Measurements from ENCODE around the gene SCN8A.

Gene SCN8A

GRCh38 chr12:51666696-51667095 lies 75.7 kb downstream of the SCN8A start:
- no CpG with 5 or more reads among the region's 5 CpGs for WGBS (ENCODE audit: extremely low coverage, insufficient coverage, insufficient read length)

GRCh38 chr12:51667269-51667668 lies 76.2 kb downstream of the SCN8A start:
- WGBS (ENCODE audit: extremely low coverage, insufficient coverage, insufficient read length) = no CpG with 5 or more reads among the region's 2 CpGs
- no peaks in the 10 kb centered on the region for H3K9me3 ChIP-seq (ENCODE audit: insufficient read depth, low read depth, low read length)

More at GRCh38 chr12:51666696-51667095, 75.7 kb downstream of the SCN8A start:
- Histone ChIP-seq H2AK5ac (ENCODE audit: low read length) (no peak overlapping the region), H3K18ac (ENCODE audit: low read length) (no peak overlapping the region), H3K36me3 (ENCODE audit: control insufficient read depth in 1 of 2, insufficient read depth in 2 of 2, low read length in 2 of 2) (no peaks in the 10 kb centered on the region), H3K14ac (ENCODE audit: low read length) (no peak overlapping the region), H3K79me1 (ENCODE audit: low read length) (no peaks in the 10 kb centered on the region), H2AFZ (ENCODE audit: insufficient read depth, low read length, poor library complexity) (no peak overlapping the region), H4K12ac (ENCODE audit: low read depth, low read length) (no peak overlapping the region), H3K4me1 (ENCODE audit: control insufficient read depth in 1 of 2, insufficient read depth in 2 of 2, low read length in 2 of 2) (no peaks in the 10 kb centered on the region), H2BK5ac (ENCODE audit: low read depth, low read length, poor library complexity) (no peak overlapping the region), H3K27ac (ENCODE audit: low read depth, low read length) (no peak overlapping the region), H3K4me3 (ENCODE audit: low read depth, low read length) (no peak overlapping the region), H2BK12ac (ENCODE audit: low read length) (no peak overlapping the region), H3K4ac (ENCODE audit: low read depth, low read length) (no peak overlapping the region), H3K4me2 (ENCODE audit: low read length) (no peak overlapping the region), H3K79me2 (ENCODE audit: control insufficient read depth, insufficient read depth, low read length, poor library complexity) (no peaks in the 10 kb centered on the region), H3K9ac (ENCODE audit: low read length) (no peak overlapping the region), H3K9me3 (ENCODE audit: insufficient read depth, low read depth, low read length) (no peaks in the 10 kb centered on the region), H2BK120ac (ENCODE audit: insufficient read depth, low read length, poor library complexity) (no peak overlapping the region), H4K91ac (ENCODE audit: low read depth, low read length) (no peak overlapping the region), H3K27me3 (ENCODE audit: insufficient read depth, low read length) (no peaks in the 10 kb centered on the region), H4K8ac (ENCODE audit: low read depth, low read length) (no peak overlapping the region), H3K23ac (ENCODE audit: low read length) (no peak overlapping the region)
- DNase-seq = no peak

GRCh38 chr12:51669271-51669670 lies 78.2 kb downstream of the SCN8A start:
- no peak overlapping the region for H2AFZ ChIP-seq (ENCODE audit: insufficient read depth, low read length, poor library complexity)
- no CpG with 5 or more reads among the region's 2 CpGs for WGBS (ENCODE audit: extremely low coverage, insufficient coverage, insufficient read length)
- no peak overlapping the region for H2BK5ac ChIP-seq (ENCODE audit: low read depth, low read length, poor library complexity)

More at GRCh38 chr12:51667269-51667668, 76.2 kb downstream of the SCN8A start:
- Histone ChIP-seq H3K4ac (ENCODE audit: low read depth, low read length) (no peak overlapping the region), H3K14ac (ENCODE audit: low read length) (no peak overlapping the region), H2BK12ac (ENCODE audit: low read length) (no peak overlapping the region), H2BK5ac (ENCODE audit: low read depth, low read length, poor library complexity) (no peak overlapping the region), H3K27ac (ENCODE audit: low read depth, low read length) (no peak overlapping the region), H2AFZ (ENCODE audit: insufficient read depth, low read length, poor library complexity) (no peak overlapping the region), H3K9ac (ENCODE audit: low read length) (no peak overlapping the region), H2BK120ac (ENCODE audit: insufficient read depth, low read length, poor library complexity) (no peak overlapping the region), H4K12ac (ENCODE audit: low read depth, low read length) (no peak overlapping the region), H3K23ac (ENCODE audit: low read length) (no peak overlapping the region), H4K91ac (ENCODE audit: low read depth, low read length) (no peak overlapping the region), H4K8ac (ENCODE audit: low read depth, low read length) (no peak overlapping the region), H3K79me2 (ENCODE audit: control insufficient read depth, insufficient read depth, low read length, poor library complexity) (no peaks in the 10 kb centered on the region), H3K4me2 (ENCODE audit: low read length) (no peak overlapping the region), H3K27me3 (ENCODE audit: insufficient read depth, low read length) (no peaks in the 10 kb centered on the region), H3K4me3 (ENCODE audit: low read depth, low read length) (no peak overlapping the region), H3K79me1 (ENCODE audit: low read length) (no peaks in the 10 kb centered on the region), H2AK5ac (ENCODE audit: low read length) (no peak overlapping the region), H3K4me1 (ENCODE audit: control insufficient read depth in 1 of 2, insufficient read depth in 2 of 2, low read length in 2 of 2) (no peaks in the 10 kb centered on the region), H3K36me3 (ENCODE audit: control insufficient read depth in 1 of 2, insufficient read depth in 2 of 2, low read length in 2 of 2) (no peaks in the 10 kb centered on the region), H3K18ac (ENCODE audit: low read length) (no peak overlapping the region)
- no peak for DNase-seq

GRCh38 chr12:51669996-51670395 lies 79.0 kb downstream of the SCN8A start:
- Histone ChIP-seq H2BK120ac (ENCODE audit: insufficient read depth, low read length, poor library complexity) (no peak overlapping the region), H3K79me1 (ENCODE audit: low read length) (no peaks in the 10 kb centered on the region), H3K9ac (ENCODE audit: low read length) (no peak overlapping the region), H3K4me1 (ENCODE audit: control insufficient read depth in 1 of 2, insufficient read depth in 2 of 2, low read length in 2 of 2) (no peaks in the 10 kb centered on the region), H2BK12ac (ENCODE audit: low read length) (no peak overlapping the region), H2BK5ac (ENCODE audit: low read depth, low read length, poor library complexity) (no peak overlapping the region), H3K9me3 (ENCODE audit: insufficient read depth, low read depth, low read length) (no peaks in the 10 kb centered on the region), H3K36me3 (ENCODE audit: control insufficient read depth in 1 of 2, insufficient read depth in 2 of 2, low read length in 2 of 2) (no peaks in the 10 kb centered on the region), H3K18ac (ENCODE audit: low read length) (no peak overlapping the region), H3K79me2 (ENCODE audit: control insufficient read depth, insufficient read depth, low read length, poor library complexity) (no peaks in the 10 kb centered on the region), H4K91ac (ENCODE audit: low read depth, low read length) (no peak overlapping the region), H3K4ac (ENCODE audit: low read depth, low read length) (no peak overlapping the region), H3K14ac (ENCODE audit: low read length) (no peak overlapping the region), H4K12ac (ENCODE audit: low read depth, low read length) (no peak overlapping the region), H3K4me3 (ENCODE audit: low read depth, low read length) (no peak overlapping the region), H2AK5ac (ENCODE audit: low read length) (no peak overlapping the region), H3K23ac (ENCODE audit: low read length) (no peak overlapping the region), H2AFZ (ENCODE audit: insufficient read depth, low read length, poor library complexity) (no peak overlapping the region), H3K27me3 (ENCODE audit: insufficient read depth, low read length) (no peaks in the 10 kb centered on the region), H3K4me2 (ENCODE audit: low read length) (no peak overlapping the region), H4K8ac (ENCODE audit: low read depth, low read length) (no peak overlapping the region), H3K27ac (ENCODE audit: low read depth, low read length) (no peak overlapping the region)
- no CpG with 5 or more reads among the region's 1 CpG for WGBS (ENCODE audit: extremely low coverage, insufficient coverage, insufficient read length)
- no peak for DNase-seq

More at GRCh38 chr12:51669271-51669670, 78.2 kb downstream of the SCN8A start:
- no peak overlapping the region for H3K4me2 ChIP-seq (ENCODE audit: low read length)
- no peak overlapping the region for H4K8ac ChIP-seq (ENCODE audit: low read depth, low read length)
- H2AK5ac ChIP-seq (ENCODE audit: low read length) = no peak overlapping the region
- H4K12ac ChIP-seq (ENCODE audit: low read depth, low read length) = no peak overlapping the region
- H3K14ac ChIP-seq (ENCODE audit: low read length) = no peak overlapping the region
- no peaks in the 10 kb centered on the region for H3K4me1 ChIP-seq (ENCODE audit: control insufficient read depth in 1 of 2, insufficient read depth in 2 of 2, low read length in 2 of 2)
- no peaks in the 10 kb centered on the region for H3K27me3 ChIP-seq (ENCODE audit: insufficient read depth, low read length)
- no peaks in the 10 kb centered on the region for H3K9me3 ChIP-seq (ENCODE audit: insufficient read depth, low read depth, low read length)
- H2BK12ac ChIP-seq (ENCODE audit: low read length) = no peak overlapping the region
- H3K18ac ChIP-seq (ENCODE audit: low read length) = no peak overlapping the region
- no peaks in the 10 kb centered on the region for H3K79me1 ChIP-seq (ENCODE audit: low read length)
- H3K23ac ChIP-seq (ENCODE audit: low read length) = no peak overlapping the region
- H2BK120ac ChIP-seq (ENCODE audit: insufficient read depth, low read length, poor library complexity) = no peak overlapping the region
- no peak for DNase-seq
- H3K27ac ChIP-seq (ENCODE audit: low read depth, low read length) = no peak overlapping the region
- H3K4ac ChIP-seq (ENCODE audit: low read depth, low read length) = no peak overlapping the region
- no peak overlapping the region for H3K4me3 ChIP-seq (ENCODE audit: low read depth, low read length)
- no peak overlapping the region for H3K9ac ChIP-seq (ENCODE audit: low read length)
- H4K91ac ChIP-seq (ENCODE audit: low read depth, low read length) = no peak overlapping the region
- no peaks in the 10 kb centered on the region for H3K36me3 ChIP-seq (ENCODE audit: control insufficient read depth in 1 of 2, insufficient read depth in 2 of 2, low read length in 2 of 2)
- H3K79me2 ChIP-seq (ENCODE audit: control insufficient read depth, insufficient read depth, low read length, poor library complexity) = no peaks in the 10 kb centered on the region
